DMS53 treated with DMSO at 0.1 percent for 48 hours (cell line): Measurements from ENCODE around the gene HIC1.

Source experiments
- DNase-seq: peaks from one replicate; lab custom pipeline; 2025; ENCODE audit not compliant: unreplicated experiment; lab: John Stamatoyannopoulos, UW

The HIC1 gene

DNA sequence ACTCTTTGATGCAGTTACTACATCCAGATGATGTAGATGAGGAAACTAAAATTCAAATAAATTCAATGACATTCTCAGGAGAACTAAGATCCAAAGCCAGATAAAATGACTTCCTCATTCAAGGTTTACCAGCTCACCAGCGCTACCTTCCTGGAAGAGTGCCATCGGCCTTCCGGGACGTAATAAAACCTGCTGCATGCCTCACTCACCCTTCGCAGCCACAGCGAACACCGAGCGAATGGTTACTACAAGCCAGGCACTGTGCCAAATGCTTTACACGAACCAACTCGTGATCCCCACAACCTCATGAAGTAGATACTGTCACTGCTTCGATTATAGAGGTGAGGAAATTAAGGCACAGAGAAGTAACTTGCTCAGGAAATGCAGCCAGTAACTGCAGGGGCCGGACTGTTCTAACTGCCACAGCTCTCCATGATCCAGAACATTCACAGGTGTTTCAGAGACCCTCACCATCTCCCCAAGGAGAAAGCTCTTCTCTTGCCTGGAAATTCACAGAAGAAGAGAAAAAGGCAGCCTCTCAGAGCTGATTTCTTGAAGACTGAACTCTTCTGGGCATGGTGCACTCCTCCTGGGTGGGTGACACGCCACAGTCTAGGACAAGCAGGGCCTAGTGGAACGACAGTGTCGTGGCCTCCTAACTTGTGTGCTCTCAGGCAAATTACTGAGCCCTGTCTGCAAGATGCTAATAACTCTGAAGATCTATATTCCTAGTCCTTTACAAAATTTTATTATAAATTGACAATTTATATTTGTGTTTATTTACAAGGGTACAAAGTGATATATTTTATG is 46.8 kb downstream of the HIC1 start:
- no peak for DNase-seq

DNA sequence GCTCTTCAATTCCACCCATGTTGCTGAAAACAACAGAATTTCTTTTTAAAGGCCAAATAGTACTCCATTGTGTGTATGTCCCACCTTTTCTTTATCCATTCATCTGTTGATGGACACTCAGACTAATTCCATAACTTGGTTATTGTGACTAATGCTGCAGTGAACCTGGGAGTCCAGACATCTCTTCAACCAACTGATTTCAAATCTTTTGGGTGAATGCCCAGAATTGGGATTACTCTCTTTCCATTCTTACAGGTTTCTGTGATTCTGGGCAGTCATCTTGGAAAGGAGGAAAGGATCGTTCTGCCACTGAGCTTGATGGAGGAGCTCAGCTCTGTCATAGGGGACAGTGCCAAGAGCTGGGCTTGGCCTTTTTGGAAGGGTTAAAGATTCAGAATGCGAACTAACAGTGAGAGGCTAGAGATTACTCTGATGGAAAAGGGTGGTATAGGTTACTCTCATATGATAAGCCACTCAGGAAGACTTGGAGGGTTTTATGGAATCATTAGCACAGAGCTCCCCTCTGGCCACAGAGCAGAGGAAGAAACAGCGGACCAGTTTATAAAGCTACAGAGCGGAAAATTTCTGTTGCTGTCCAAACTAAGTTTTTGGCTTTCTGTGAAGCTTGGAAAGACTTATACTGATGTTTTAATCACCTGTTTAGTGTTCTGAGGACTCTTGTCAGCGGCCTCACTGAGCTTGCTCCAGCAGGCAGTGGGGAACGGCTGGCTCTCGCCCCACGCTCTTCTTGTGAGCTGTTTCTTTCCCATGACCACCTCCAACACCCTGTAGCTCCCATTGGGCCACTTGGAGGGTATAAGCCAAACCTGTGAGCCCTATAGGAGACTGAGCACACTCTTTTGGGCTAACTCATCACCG is 48.3 kb downstream of the HIC1 start:
- no peak for DNase-seq

DNA sequence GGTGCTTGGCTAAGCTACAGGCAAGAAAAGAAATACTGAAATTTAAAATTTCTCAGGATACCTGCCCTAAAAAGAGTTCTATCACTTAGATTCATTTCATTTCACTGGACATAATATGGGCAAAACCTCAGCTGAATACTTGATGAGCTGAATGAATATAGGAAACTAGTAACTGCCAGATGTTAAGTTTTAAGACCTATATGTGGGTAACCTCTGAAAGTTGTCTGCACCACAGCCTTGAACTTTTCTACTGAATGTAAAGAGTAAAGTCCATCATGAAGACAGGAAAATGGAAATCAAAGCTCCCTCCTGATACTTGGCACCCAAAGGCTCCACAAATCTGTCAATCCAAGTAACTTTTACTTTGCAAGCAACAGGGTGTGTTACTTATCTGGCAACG is 50.8 kb downstream of the HIC1 start:
- DNase-seq, result no peak

DNA sequence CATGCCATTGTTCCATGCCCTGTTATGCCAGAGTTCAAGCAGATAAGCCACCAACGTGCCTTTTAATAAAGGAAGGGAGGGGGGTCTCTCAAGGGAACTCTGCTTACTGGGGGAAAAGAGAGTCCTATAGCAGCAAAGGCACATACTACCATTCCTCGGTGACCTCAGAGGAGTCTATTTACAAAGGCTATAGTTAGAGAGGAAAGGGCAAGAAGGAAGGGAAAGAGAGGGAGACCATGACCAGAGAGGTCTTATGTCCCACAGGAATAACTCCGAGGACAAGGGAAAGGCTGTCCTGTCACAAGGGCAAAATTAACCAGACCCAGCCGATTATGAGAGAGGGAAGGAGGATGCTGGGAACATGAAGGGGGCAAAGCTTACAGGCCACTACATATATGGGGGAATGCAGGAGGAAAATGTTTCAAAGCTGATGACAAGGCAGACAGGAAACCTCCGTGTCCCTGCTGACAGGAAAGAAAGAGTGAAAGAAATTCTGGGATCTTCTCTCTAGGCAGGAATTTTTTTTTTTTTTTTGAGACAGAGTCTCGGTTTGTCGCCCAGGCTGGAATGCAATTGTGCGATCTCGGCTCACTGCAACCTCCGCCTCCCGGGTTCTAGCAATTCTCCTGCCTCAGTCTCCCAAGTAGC is 51.5 kb downstream of the HIC1 start:
- DNase-seq, result no peak

DNA sequence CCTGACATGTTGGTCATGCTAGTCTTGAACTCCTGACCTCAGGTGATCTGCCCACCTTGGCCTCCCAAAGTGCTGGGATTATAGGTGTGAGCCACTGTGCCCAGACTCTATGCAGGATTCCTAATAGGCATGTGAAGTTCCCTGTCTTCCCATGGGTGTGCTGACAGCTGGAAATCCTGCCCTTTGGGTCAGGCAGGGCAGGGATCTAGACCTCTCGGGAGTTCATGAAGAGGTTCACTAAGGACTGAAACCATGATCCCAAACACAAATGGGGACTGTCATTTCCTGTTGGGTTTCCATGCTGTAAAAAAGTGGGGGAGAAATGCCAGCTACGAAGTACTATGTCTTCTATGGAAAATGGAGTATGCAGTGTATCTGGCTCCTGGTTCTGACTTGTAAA is 52.1 kb downstream of the HIC1 start:
- no peak for DNase-seq

DNA sequence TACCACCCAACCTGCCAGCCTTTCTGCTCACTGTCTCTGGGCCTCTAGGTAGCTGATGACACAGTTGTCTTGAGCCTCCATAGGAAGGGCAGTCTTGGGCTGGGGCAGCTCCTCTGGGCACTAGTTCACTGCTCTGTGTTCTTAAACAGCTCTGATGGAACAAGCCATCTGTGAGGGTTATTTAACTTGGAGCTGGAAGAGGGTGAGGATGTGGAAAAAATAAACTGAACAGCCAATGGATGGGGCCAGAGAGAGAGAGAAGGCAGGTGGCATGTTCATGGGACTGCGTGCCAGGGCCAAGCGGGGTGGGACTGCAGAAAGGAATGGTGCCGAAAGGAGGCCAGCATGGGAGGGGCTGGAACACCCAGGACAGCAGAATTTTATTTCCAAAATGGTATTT is 52.6 kb downstream of the HIC1 start:
- no peak for DNase-seq

DNA sequence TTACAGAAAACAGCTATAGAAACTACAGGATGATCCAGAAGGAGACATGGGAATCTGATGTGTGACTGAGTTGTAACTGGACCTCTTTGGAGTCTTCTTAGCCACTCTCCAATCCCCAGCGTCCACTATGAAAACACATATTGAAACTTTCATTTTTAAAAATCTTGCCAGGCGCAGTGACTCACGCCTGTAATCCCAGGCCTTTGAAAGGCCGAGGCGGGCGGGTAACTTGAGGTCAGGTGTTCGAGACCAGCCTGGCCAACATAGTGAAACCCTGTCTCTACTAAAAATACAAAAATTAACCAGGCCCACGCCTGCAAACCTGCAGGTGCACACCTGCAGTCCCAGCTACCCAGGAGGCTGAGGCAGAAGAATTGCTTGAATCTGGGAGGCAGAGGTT is 53.3 kb downstream of the HIC1 start:
- DNase-seq, result no peak

DNA sequence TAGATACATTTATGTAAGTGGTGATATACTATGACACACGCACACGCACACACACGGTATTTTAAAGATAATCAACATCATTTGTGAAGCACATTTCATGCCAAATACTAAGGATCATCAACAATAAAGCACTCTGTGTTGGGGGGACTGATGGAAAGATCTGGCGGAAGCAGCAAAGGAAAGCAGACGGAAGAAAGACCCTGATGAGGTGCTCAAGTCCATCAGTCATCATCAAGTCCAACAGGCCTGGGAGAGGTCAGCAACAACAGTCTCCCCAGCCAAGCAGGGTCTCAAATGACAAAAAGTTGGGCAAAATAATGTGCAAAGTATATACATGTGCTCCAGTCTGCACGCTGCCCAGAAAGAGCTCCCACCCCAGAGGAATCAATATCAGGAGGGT is 55.5 kb downstream of the HIC1 start:
- DNase-seq, result no peak

DNA sequence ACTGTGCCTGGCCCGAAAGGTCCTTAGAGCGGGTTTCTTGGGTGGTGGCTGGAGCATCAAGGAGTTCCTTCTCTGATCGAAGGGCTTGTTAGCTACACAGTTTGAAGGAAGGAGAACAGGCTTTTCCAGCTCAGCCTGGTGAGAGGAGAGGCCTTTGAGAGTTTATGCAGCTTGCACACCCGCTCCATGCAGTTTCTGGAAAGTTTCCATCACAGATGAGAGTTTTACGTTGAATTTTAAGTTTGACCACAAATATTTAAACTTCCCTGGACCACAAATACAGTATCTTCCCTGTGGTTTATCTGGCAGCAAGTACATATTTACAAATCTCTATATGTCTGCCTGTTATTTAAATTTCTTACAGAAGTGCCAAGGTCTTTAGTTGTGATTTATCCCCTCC is 56.8 kb downstream of the HIC1 start:
- DNase-seq, result no peak
